K562 (cell line): ENCODE data around the gene TNFAIP6. TPM values are rescaled to one million over a fixed set of nuclear protein-coding genes. Genes with fewer than 3 reads are reported as not detected.

Experiments
- ATAC-seq: fragments of 200-7000 bp; cut with Tn5 transposase; 3 replicates; pipeline ENCODE4 v1.9.1; 2020; ENCODE audit warnings: moderate library complexity
- BruUV-seq: library from RNA; stranded (reverse); fragments of 400-500 nt; replicated peaks from 2 replicates; lab custom pipeline; 2021; lab: Mats Ljungman, UMichigan
- CTCF ChIA-PET: fragments of 300-600 bp; formaldehyde crosslinking; extraction: SDS; loops from one replicate; lab custom pipeline; 2021; ENCODE audit warnings: low intra/inter-chr PET ratio; lab: Yijun Ruan, JAX
- POLR2A ChIA-PET: fragments of 300-600, 350-650 bp; sonication (Branson Sonifier 250); formaldehyde crosslinking; extraction: SDS; loops from one replicate; lab custom pipeline; 2021; ENCODE audit warnings: antibody characterized with exemption, inconsistent platforms; lab: Yijun Ruan, JAX
- DNase-seq, 4 experiments: peaks; one replicate each; pipeline versions ENCODE4 v3.0.0 to v3.0.0-alpha.2; 2011 to 2018; ENCODE audit warnings: low spot score in 3 of 4, mixed read lengths in 3 of 4; ENCODE audit errors: extremely low read depth in 1 of 4
- FAIRE-seq: peaks from 2 replicates; lab custom pipeline; 2011; peaks lifted over from hg19 to GRCh38; lab: Jason Lieb, UNC
- H2AFZ ChIP-seq: 2 replicates; pipeline ENCODE4 v1.6.0; 2011; ENCODE audit warnings: low read depth, low read length, control low read depth, inconsistent platforms
- H3K27ac ChIP-seq: fragments of 200-600 bp; 3 replicates; pipeline ENCODE4 v1.8.0; 2011; ENCODE audit warnings: low read depth, mild to moderate bottlenecking, control low read depth, inconsistent platforms, low read length, moderate library complexity, mixed read lengths; ENCODE audit errors: extremely low read depth
- H3K27me3 ChIP-seq, 2 experiments: fragments of 300-600 bp in 1 of 2; 2 replicates in 1 of 2; 3 replicates in 1 of 2; pipeline versions ENCODE4 v1.6.0 to v1.8.0; 2011; ENCODE audit warnings: inconsistent platforms in 2 of 2, low read length in 2 of 2, mild to moderate bottlenecking in 1 of 2, mixed read lengths in 1 of 2, moderate library complexity in 1 of 2; ENCODE audit not compliant: control insufficient read depth in 2 of 2, insufficient read depth in 2 of 2
- H3K36me3 ChIP-seq: fragments of 300-600 bp; 3 replicates; pipeline ENCODE4 v1.8.0; 2011; ENCODE audit warnings: mild to moderate bottlenecking, low read length, inconsistent platforms; ENCODE audit not compliant: control insufficient read depth, insufficient read depth
- H3K4me1 ChIP-seq, 2 experiments: fragments of 200-600 bp in 1 of 2; replicated peaks in 1 of 2; 2 replicates in 1 of 2; 3 replicates in 1 of 2; pipeline versions ENCODE4 v1.5.1 to v1.8.0; 2011; ENCODE audit warnings: inconsistent platforms in 2 of 2, low read length in 2 of 2, mild to moderate bottlenecking in 1 of 2, mixed read lengths in 1 of 2, moderate library complexity in 1 of 2; ENCODE audit not compliant: control insufficient read depth in 2 of 2, insufficient read depth in 2 of 2
- H3K4me2 ChIP-seq: 2 replicates; pipeline ENCODE4 v1.6.1; 2011; ENCODE audit warnings: low read length, control low read depth, inconsistent platforms, mixed read lengths; ENCODE audit not compliant: insufficient read depth
- H3K4me3 ChIP-seq: fragments of 200-600 bp; sonication (generic), shearing (Covaris generic); 2 replicates; pipeline ENCODE4 v1.5.1; 2016; ENCODE audit warnings: control low read depth, inconsistent platforms
- H3K79me2 ChIP-seq: fragments of 200-600 bp; 3 replicates; pipeline ENCODE4 v1.8.0; 2011; ENCODE audit warnings: low read length, inconsistent platforms; ENCODE audit not compliant: control insufficient read depth, insufficient read depth
- H3K9ac ChIP-seq, 2 experiments: 2 replicates each; pipeline versions ENCODE4 v1.6.0 to v1.6.1; 2011; ENCODE audit warnings: low read depth in 2 of 2, low read length in 2 of 2, control low read depth in 1 of 2, inconsistent platforms in 1 of 2, mild to moderate bottlenecking in 1 of 2, mixed read lengths in 1 of 2; ENCODE audit not compliant: insufficient read depth in 1 of 2
- H3K9me1 ChIP-seq: one replicate; pipeline ENCODE4 v1.6.0; 2011; ENCODE audit warnings: inconsistent platforms, mild to moderate bottlenecking, low read length, moderate library complexity; ENCODE audit not compliant: control insufficient read depth, insufficient read depth
- H3K9me3 ChIP-seq: replicated peaks from 2 replicates; pipeline ENCODE4 v1.5.1; 2011; ENCODE audit warnings: low read depth, low read length, inconsistent platforms; ENCODE audit not compliant: control insufficient read depth, insufficient read depth
- H4K20me1 ChIP-seq: replicated peaks from 2 replicates; pipeline ENCODE4 v1.6.1; 2011; ENCODE audit warnings: low read length, inconsistent platforms, mixed read lengths; ENCODE audit not compliant: control insufficient read depth, insufficient read depth
- BACH1 ChIP-seq: fragments of 200-800 bp; sonication (Bioruptor generic); IDR thresholded peaks from 2 replicates; pipeline ENCODE4 v1.6.1; 2016; ENCODE audit warnings: missing genetic modification characterization, missing compliant biosample characterization
- CBFA2T3 ChIP-seq: fragments of 450-650 bp; IDR thresholded peaks from 2 replicates; pipeline ENCODE4 v1.6.1; 2017
- CREB1 ChIP-seq, 2 experiments: sonication (generic) in 1 of 2; formaldehyde crosslinking in 1 of 2; IDR thresholded peaks; 2 replicates each; pipeline versions ENCODE4 v1.6.1 to v1.8.0; 2012 to 2022; ENCODE audit warnings: inconsistent platforms in 1 of 2, mild to moderate bottlenecking in 1 of 2, missing genetic modification reagents in 1 of 2, moderate library complexity in 1 of 2
- DMBX1 ChIP-seq: fragments of 250-450 bp; sonication (Bioruptor Pico); IDR thresholded peaks from 2 replicates; pipeline ENCODE4 v1.8.0; 2022; ENCODE audit warnings: inconsistent platforms, mild to moderate bottlenecking, moderate library complexity, borderline replicate concordance
- HNRNPK ChIP-seq: fragments of 200-400 bp; formaldehyde crosslinking; IDR thresholded peaks from one replicate; pipeline ENCODE4 v1.6.1; 2018; ENCODE audit warnings: mild to moderate bottlenecking, low read depth, low read length; ENCODE audit not compliant: poor library complexity, severe bottlenecking
- MAX ChIP-seq: sonication (generic); formaldehyde crosslinking; IDR thresholded peaks from 2 replicates; pipeline ENCODE4 v1.9.0; 2022; ENCODE audit warnings: mild to moderate bottlenecking, missing genetic modification reagents
- NFXL1 ChIP-seq: fragments of 450-650 bp; formaldehyde crosslinking; IDR thresholded peaks from 2 replicates; pipeline ENCODE4 v1.4.0; 2021; ENCODE audit warnings: mild to moderate bottlenecking
- NR4A1 ChIP-seq, 2 experiments: fragments of 250-450 bp in 1 of 2; fragments of 450-650 bp in 1 of 2; sonication (Bioruptor Pico) in 1 of 2; IDR thresholded peaks; 2 replicates each; pipeline versions ENCODE4 v1.4.0 to v1.6.1; 2016 to 2020; ENCODE audit warnings: mild to moderate bottlenecking in 2 of 2, missing compliant biosample characterization in 1 of 2, missing genetic modification characterization in 1 of 2, moderate library complexity in 1 of 2
- RBBP5 ChIP-seq: fragments of 200-600 bp; sonication (generic); IDR thresholded peaks from 2 replicates; pipeline ENCODE4 v1.6.1; 2012; ENCODE audit warnings: borderline replicate concordance, mild to moderate bottlenecking, low read length, control low read depth, inconsistent platforms; ENCODE audit not compliant: insufficient read depth, poor library complexity, severe bottlenecking
- RFX7 ChIP-seq: fragments of 250-450 bp; sonication (Bioruptor Pico); IDR thresholded peaks from 2 replicates; pipeline ENCODE4 v1.5.1; 2021; ENCODE audit warnings: mild to moderate bottlenecking
- SNIP1 ChIP-seq: fragments of 450-650 bp; IDR thresholded peaks from 2 replicates; pipeline ENCODE4 v1.7.1; 2017; ENCODE audit warnings: low read depth, mild to moderate bottlenecking
- TFAP4 ChIP-seq: sonication (generic); formaldehyde crosslinking; IDR thresholded peaks from 2 replicates; pipeline ENCODE4 v1.8.0; 2022; ENCODE audit warnings: missing genetic modification reagents, mild to moderate bottlenecking, moderate library complexity, borderline replicate concordance
- ZNF507 ChIP-seq: conservative IDR thresholded peaks from 2 replicates; pipeline ENCODE4 v1.6.1; 2017; ENCODE audit warnings: missing genetic modification characterization, missing compliant biosample characterization
- in situ Hi-C: fragments of 300-500 bp; cut with MboI; formaldehyde crosslinking; loops from 4 replicates; pipeline ENCODE4 v1.15.0; 2018; ENCODE audit warnings: inconsistent platforms, mixed read lengths
- intact Hi-C: fragments of 100-400 bp; cut with micrococcal nuclease; formaldehyde crosslinking; loops from 2 replicates; pipeline ENCODE4 v1.14.2; 2022
- polyA plus RNA-seq, 8 experiments: library from polyadenylated mRNA; depleted of rRNA in 4 of 8; stranded (reverse) in 5 of 8; unstranded in 3 of 8; fragments of >200 nt; fragmentation: Nextera tagmentation in 2 of 8; fragmentation: Illumina TruSeq in 1 of 8; extraction: Ambion mirVana in 2 of 8; extraction: Trizol in 1 of 8; gene quantifications; 2 replicates each; pipeline versions ENCODE4 v1.2.1 to v1.2.3, GENCODE V29; 2011 to 2014; ENCODE audit warnings: inconsistent platforms in 1 of 8, missing spikeins in 1 of 8
- total RNA-seq, 7 experiments: library from RNA; depleted of rRNA in 6 of 7; stranded (reverse); fragments of >200 nt in 6 of 7; fragmentation: Illumina TruSeq in 2 of 7; extraction: Trizol in 2 of 7; gene quantifications; 2 replicates each; pipeline versions ENCODE4 v1.2.1 to v1.2.3, GENCODE V29; 2011 to 2021; ENCODE audit warnings: low replicate concordance in 1 of 7

TNFAIP6 gene
- total and polyA plus RNA-seq, 9 of the 15 experiments (the other 6 are each of a cell fraction or from before 2014, with no cell fraction given) = 0.07 to 0.28 (median 0.08) TPM; not detected in 6

GRCh38 chr2:151407281-151407680, 49.9 kb downstream of the TNFAIP6 start:
- no peak for TF ChIP-seq CREB1 (IDR thresholded peaks at IDR 0.05)
- TF ChIP-seq CREB1 (CRISPR knock-in tag; IDR thresholded peaks at IDR 0.05) = no peak
- no peak for TF ChIP-seq SNIP1
- no peak for TF ChIP-seq HNRNPK
- no peak for TF ChIP-seq RBBP5
- TF ChIP-seq CBFA2T3 = no peak
- no peak for TF ChIP-seq TFAP4 (CRISPR knock-in tag)
- TF ChIP-seq RFX7 (CRISPR knock-in tag) = no peak
- TF ChIP-seq BACH1 (tag) = no peak
- no peak for TF ChIP-seq NFXL1
- no peak for TF ChIP-seq DMBX1 (CRISPR knock-in tag)
- no peak for TF ChIP-seq MAX (CRISPR knock-in tag)
- TF ChIP-seq ZNF507 (tag) = no peak
- TF ChIP-seq NR4A1 (CRISPR knock-in tag; IDR thresholded peaks at IDR 0.05) = no peak
- no peak for TF ChIP-seq NR4A1 (tag; IDR thresholded peaks at IDR 0.05)
- no TSS peak for BruUV-seq
- Histone ChIP-seq H3K4me3 (no peak overlapping the region), H3K4me2 (no peak overlapping the region), H4K20me1 (no peaks in the 10 kb centered on the region; the same call in 1 of the 2 replicates), H3K9me3 (no peaks in the 10 kb centered on the region), H2AFZ (no peak overlapping the region), H3K9me1 (no peaks in the 10 kb centered on the region), H3K9ac (no peak overlapping the region), H3K27ac (no peak overlapping the region), H3K4me1 (peaks cover 6 to 16% of the 10 kb centered on the region in 2 experiments; a peak in 4 of 5 replicates), H3K79me2 (peaks cover 30% of the 10 kb centered on the region), H3K27me3 (no peaks in the 10 kb centered on the region), H3K36me3 (peaks cover 12% of the 10 kb centered on the region)
- in situ Hi-C loops = no loop called here
- CTCF ChIA-PET = no interaction called here
- ATAC-seq (no peak), FAIRE-seq (no peak), DNase-seq (no peak)
- POLR2A ChIA-PET = interaction anchor here (0.7 kb wide), 1 partner anchor 9 kb away, joined by 3 read pairs; no protein-coding TSS in a partner anchor
- intact Hi-C loops = loop anchor here (5.0 kb wide), 1 partner anchor 50 kb away; the partner anchor contains the start of gene TNFAIP6
